Measurements from ENCODE around the gene SNCA.

DNA sequence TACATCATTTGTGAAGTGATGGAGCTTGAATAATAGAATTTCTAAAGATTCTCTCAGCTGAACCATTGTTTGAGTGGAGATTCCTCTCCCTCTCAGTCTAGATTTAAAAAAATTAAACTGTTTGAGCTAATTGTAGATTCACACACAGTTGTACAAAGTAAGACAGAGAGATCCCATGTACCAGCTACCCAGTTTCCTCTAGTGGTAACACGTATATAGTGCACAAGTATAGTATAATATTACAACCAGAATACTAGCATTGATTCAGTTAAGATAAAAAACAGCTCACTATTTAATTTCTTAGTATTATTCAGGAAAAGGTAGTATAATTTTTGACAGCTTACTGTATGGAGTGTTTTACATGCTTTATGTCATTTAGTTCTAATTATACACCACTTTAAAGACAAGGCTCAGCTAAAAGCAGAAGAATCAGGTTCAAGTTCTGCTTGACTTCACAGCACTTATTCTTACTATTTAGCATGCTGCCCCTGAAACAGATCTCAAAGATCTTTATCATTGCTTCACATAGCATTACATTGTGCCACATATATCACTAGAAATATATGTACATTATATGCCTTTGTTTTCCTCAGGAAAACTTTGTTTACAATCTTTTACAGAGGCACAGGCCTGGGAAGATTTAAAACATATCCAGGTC lies 136.1 kb downstream of the SNCA start:
- TF ChIP-seq, protein P1, sequence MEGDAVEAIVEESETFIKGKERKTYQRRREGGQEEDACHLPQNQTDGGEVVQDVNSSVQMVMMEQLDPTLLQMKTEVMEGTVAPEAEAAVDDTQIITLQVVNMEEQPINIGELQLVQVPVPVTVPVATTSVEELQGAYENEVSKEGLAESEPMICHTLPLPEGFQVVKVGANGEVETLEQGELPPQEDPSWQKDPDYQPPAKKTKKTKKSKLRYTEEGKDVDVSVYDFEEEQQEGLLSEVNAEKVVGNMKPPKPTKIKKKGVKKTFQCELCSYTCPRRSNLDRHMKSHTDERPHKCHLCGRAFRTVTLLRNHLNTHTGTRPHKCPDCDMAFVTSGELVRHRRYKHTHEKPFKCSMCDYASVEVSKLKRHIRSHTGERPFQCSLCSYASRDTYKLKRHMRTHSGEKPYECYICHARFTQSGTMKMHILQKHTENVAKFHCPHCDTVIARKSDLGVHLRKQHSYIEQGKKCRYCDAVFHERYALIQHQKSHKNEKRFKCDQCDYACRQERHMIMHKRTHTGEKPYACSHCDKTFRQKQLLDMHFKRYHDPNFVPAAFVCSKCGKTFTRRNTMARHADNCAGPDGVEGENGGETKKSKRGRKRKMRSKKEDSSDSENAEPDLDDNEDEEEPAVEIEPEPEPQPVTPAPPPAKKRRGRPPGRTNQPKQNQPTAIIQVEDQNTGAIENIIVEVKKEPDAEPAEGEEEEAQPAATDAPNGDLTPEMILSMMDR (IDR thresholded peaks at IDR 0.05), result no peak
- no peak for TF ChIP-seq TCF7L2 (IDR thresholded peaks at IDR 0.05; ENCODE audit: low read depth, low read length)
- TF ChIP-seq, protein P2, sequence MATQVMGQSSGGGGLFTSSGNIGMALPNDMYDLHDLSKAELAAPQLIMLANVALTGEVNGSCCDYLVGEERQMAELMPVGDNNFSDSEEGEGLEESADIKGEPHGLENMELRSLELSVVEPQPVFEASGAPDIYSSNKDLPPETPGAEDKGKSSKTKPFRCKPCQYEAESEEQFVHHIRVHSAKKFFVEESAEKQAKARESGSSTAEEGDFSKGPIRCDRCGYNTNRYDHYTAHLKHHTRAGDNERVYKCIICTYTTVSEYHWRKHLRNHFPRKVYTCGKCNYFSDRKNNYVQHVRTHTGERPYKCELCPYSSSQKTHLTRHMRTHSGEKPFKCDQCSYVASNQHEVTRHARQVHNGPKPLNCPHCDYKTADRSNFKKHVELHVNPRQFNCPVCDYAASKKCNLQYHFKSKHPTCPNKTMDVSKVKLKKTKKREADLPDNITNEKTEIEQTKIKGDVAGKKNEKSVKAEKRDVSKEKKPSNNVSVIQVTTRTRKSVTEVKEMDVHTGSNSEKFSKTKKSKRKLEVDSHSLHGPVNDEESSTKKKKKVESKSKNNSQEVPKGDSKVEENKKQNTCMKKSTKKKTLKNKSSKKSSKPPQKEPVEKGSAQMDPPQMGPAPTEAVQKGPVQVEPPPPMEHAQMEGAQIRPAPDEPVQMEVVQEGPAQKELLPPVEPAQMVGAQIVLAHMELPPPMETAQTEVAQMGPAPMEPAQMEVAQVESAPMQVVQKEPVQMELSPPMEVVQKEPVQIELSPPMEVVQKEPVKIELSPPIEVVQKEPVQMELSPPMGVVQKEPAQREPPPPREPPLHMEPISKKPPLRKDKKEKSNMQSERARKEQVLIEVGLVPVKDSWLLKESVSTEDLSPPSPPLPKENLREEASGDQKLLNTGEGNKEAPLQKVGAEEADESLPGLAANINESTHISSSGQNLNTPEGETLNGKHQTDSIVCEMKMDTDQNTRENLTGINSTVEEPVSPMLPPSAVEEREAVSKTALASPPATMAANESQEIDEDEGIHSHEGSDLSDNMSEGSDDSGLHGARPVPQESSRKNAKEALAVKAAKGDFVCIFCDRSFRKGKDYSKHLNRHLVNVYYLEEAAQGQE (IDR thresholded peaks at IDR 0.05; ENCODE audit: insufficient read depth in 1 of 2, low read depth in 2 of 2, low read length in 1 of 2), result no peak
- TF ChIP-seq POLR2AphosphoS5 (IDR thresholded peaks at IDR 0.05; ENCODE audit: low read depth, low read length), result no peak
- no peak for TF ChIP-seq SIN3A (IDR thresholded peaks at IDR 0.05; ENCODE audit: borderline replicate concordance, insufficient read depth, low read depth, low read length)

All from Panc1 (cell line).